Common myeloid progenitor, CD34-positive (primary cell): ENCODE data around the gene INHBA.

ENCODE experiments used
- CTCF ChIA-PET: fragments of 350-600 bp; sonication (Branson Sonifier 250); formaldehyde crosslinking; loops from one replicate; lab custom pipeline; 2021; ENCODE audit warnings: antibody characterized with exemption; lab: Charles Lee
- POLR2A ChIA-PET: fragments of 350-600 bp; sonication (Branson Sonifier 250); formaldehyde crosslinking; loops from one replicate; lab custom pipeline; 2021; ENCODE audit warnings: antibody characterized with exemption; lab: Charles Lee
- DNase-seq, 3 donors: peaks; one replicate each; pipeline versions ENCODE4 v3.0.0 to v3.0.0-alpha.2; 2013
- H3K27ac ChIP-seq, 2 experiments: 1 replicate in 1 of 2; 2 replicates in 1 of 2; pipeline ENCODE4 v1.7.0; 2013; ENCODE audit warnings: inconsistent platforms in 2 of 2, low read length in 2 of 2, mild to moderate bottlenecking in 2 of 2, low read depth in 1 of 2, moderate library complexity in 1 of 2; ENCODE audit not compliant: severe bottlenecking in 2 of 2, insufficient read depth in 1 of 2, poor library complexity in 1 of 2
- H3K27me3 ChIP-seq, 5 experiments: replicated peaks in 2 of 5; 1 replicate in 3 of 5; 2 replicates in 2 of 5; pipeline versions ENCODE4 v1.6.1 to v1.7.0; 2013; ENCODE audit warnings: low read length in 4 of 5, mild to moderate bottlenecking in 2 of 5, moderate library complexity in 2 of 5, inconsistent platforms in 1 of 5; ENCODE audit not compliant: insufficient read depth in 5 of 5, control insufficient read depth in 4 of 5
- H3K36me3 ChIP-seq, 4 experiments: 1 replicate in 2 of 4; 2 replicates in 2 of 4; pipeline versions ENCODE4 v1.6.1 to v1.7.0; 2013; ENCODE audit warnings: low read length in 3 of 4, control low read depth in 1 of 4, mild to moderate bottlenecking in 1 of 4; ENCODE audit not compliant: control insufficient read depth in 4 of 4, insufficient read depth in 4 of 4
- H3K4me1 ChIP-seq, 4 experiments: 1 replicate in 3 of 4; 2 replicates in 1 of 4; pipeline versions ENCODE4 v1.6.1 to v1.7.1; 2013; ENCODE audit warnings: low read length in 3 of 4, mild to moderate bottlenecking in 3 of 4, control low read depth in 1 of 4, inconsistent platforms in 1 of 4, moderate library complexity in 1 of 4; ENCODE audit not compliant: control insufficient read depth in 4 of 4, insufficient read depth in 4 of 4; ENCODE audit errors: control extremely low read depth in 1 of 4
- H3K4me3 ChIP-seq, 7 experiments: 1 replicate in 4 of 7; 2 replicates in 3 of 7; pipeline versions ENCODE4 v1.5.1 to v1.7.0; 2013; ENCODE audit warnings: mild to moderate bottlenecking in 7 of 7, low read length in 6 of 7, moderate library complexity in 6 of 7, inconsistent platforms in 2 of 7, low read depth in 2 of 7, control low read depth in 1 of 7; ENCODE audit not compliant: insufficient read depth in 4 of 7, control insufficient read depth in 1 of 7; ENCODE audit errors: extremely low read depth in 1 of 7
- H3K9me3 ChIP-seq, 5 experiments: 1 replicate in 4 of 5; 2 replicates in 1 of 5; pipeline versions ENCODE4 v1.6.1 to v1.7.1; 2013; ENCODE audit warnings: low read length in 4 of 5, mild to moderate bottlenecking in 2 of 5, inconsistent platforms in 1 of 5, low read depth in 1 of 5, moderate library complexity in 1 of 5; ENCODE audit not compliant: control insufficient read depth in 4 of 5, insufficient read depth in 2 of 5; ENCODE audit errors: control extremely low read depth in 1 of 5
- WGBS: methylation state at CpG from one replicate; pipeline ENCODE4 v1.1.5; 2013; ENCODE audit not compliant: insufficient coverage; 5-methylcytosine and 5-hydroxymethylcytosine counted together

INHBA gene

DNA sequence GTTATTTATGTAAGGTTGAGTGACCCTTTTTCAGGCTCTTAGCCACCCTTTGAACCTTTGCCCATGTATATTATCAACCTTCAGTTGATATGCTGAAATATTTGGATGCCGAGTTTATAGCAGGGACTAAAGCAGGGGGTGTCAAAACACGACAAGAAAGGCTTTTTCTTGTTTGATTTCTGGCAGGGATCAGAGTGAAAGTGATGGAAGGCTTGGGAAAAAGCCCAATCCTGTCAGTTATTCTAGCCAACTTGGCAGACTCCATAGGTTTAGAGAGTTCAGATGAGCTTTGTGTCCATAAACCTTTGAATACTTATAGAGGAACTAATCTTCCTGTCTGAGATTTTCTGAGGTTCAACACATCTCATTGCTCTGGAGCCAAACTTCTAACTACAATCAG is 47.5 kb downstream of the INHBA start:
- 85% methylated on average over 2 of the region's 2 CpGs for WGBS
- H3K4me3 ChIP-seq, result no peak overlapping the region
- ChIA-PET POLR2A (no interaction called here), CTCF (interaction anchor here (1.1 to 1.4 kb wide), 3 partner anchors 11 to 49 kb away, joined by 3 to 4 read pairs (median 3); no protein-coding TSS in a partner anchor)
- no peak overlapping the region for H3K27ac ChIP-seq
- H3K9me3 ChIP-seq, result no peaks in the 10 kb centered on the region
- DNase-seq, result no peak
- H3K4me1 ChIP-seq, result peaks cover 0 to 21% (median 10%) of the 10 kb centered on the region in 4 experiments
- H3K36me3 ChIP-seq, result no peaks in the 10 kb centered on the region
- H3K27me3 ChIP-seq, result no peaks in the 10 kb centered on the region

DNA sequence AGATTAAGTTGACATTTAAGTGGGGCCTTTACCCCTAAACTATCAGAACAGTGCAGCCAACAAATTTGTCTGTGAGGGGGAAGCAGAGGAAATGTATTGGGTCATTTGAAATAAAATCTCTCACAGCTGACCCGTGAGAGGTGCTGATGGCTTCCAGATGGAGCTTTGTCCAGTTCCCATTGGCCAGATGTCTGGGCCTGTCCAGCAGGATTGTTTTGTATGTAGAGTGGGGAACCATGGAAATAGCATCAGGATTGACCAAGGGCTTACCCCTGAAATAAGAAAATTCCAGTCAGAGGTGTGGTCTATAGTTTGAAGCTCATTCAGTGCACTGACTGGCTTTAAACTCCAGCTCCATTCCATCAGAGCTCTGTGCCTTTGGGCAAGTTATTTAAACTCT is 50.6 kb downstream of the INHBA start:
- ChIA-PET CTCF (interaction anchor here (1.2 kb wide), 1 partner anchor 45 kb away, joined by 3 read pairs; no protein-coding TSS in a partner anchor), POLR2A (no interaction called here)
- DNase-seq, result no peak
- Histone ChIP-seq H3K36me3 (no peaks in the 10 kb centered on the region), H3K4me1 (peaks cover 0 to 17% (median 10%) of the 10 kb centered on the region in 4 experiments), H3K4me3 (no peak overlapping the region), H3K9me3 (no peaks in the 10 kb centered on the region), H3K27me3 (no peaks in the 10 kb centered on the region), H3K27ac (no peak overlapping the region)
- WGBS, result 40% methylated on average over 1 of the region's 1 CpG

DNA sequence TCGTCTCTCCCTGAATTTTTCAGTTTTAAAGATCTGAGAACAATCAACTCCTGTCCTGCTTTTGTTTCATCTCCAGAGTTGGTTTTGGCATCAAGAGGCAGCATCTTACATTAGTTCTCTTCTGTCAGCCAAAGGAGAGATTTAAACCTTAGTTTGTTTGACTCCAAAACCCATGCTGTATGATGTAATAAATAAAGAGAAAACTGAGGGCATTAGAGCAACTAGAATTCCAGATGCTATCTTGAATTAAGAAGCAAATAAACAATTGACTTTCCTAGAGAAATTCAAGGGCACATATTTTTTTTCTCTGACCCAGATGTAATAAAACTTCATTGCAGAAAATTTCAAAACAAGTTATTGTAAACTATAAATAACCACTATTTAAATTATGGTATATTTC is 54.4 kb downstream of the INHBA start:
- no peak overlapping the region for H3K27ac ChIP-seq
- ChIA-PET CTCF (no interaction called here), POLR2A (no interaction called here)
- no peaks in the 10 kb centered on the region for H3K9me3 ChIP-seq
- no peaks in the 10 kb centered on the region for H3K27me3 ChIP-seq
- H3K4me1 ChIP-seq, result no peaks in the 10 kb centered on the region
- DNase-seq, result no peak
- no peak overlapping the region for H3K4me3 ChIP-seq
- no CpG with 5 or more reads among the region's 1 CpG for WGBS
- H3K36me3 ChIP-seq, result no peaks in the 10 kb centered on the region

DNA sequence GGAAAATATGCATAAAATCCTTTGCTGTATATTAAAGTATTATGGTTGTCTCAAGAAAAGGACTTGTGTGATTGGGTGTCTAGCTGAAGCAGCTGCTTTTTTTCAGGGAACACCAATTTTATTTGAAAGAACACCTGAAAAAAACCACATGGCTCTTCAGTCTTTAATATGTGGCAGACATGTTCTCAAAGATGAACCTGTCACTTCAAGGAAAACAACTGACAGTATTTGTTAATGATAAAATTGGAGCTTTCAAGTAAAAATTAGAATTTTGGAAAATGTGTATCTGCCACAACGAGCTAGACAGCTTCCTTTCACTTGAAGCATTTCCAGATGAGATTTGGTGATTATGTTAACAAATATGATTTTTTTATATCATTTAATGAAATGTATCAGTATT is 59.3 kb downstream of the INHBA start:
- no peaks in the 10 kb centered on the region for H3K36me3 ChIP-seq
- ChIA-PET CTCF (interaction anchor here (1.1 kb wide), 1 partner anchor 12 kb away, joined by 4 read pairs; no protein-coding TSS in a partner anchor), POLR2A (no interaction called here)
- H3K27me3 ChIP-seq, result no peaks in the 10 kb centered on the region
- WGBS, result no CpG with 5 or more reads among the region's 1 CpG
- no peak for DNase-seq
- no peak overlapping the region for H3K27ac ChIP-seq
- no peaks in the 10 kb centered on the region for H3K9me3 ChIP-seq
- H3K4me3 ChIP-seq, result no peak overlapping the region
- no peaks in the 10 kb centered on the region for H3K4me1 ChIP-seq

DNA sequence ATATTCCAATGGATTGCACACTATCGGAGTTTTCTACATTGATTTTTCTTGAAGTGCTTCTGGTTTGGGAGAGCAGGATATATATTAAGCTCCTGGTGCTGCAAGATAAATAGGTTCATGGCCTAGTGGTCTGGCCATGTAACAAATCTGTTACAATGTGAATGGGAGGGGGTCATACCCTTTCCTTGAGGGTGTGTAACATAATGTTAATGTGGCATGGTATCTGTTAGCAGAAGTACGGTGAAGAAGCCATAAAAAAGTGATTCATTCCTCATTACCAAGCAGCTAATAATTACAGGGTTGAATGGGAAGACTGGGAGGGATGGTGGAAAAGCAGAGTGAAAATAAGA is 61.2 kb downstream of the INHBA start:
- no peaks in the 10 kb centered on the region for H3K9me3 ChIP-seq
- 100% methylated on average over 1 of the region's 2 CpGs for WGBS
- no peak overlapping the region for H3K27ac ChIP-seq
- no peaks in the 10 kb centered on the region for H3K4me1 ChIP-seq
- no peaks in the 10 kb centered on the region for H3K27me3 ChIP-seq
- H3K36me3 ChIP-seq, result no peaks in the 10 kb centered on the region
- ChIA-PET CTCF (no interaction called here), POLR2A (no interaction called here)
- no peak for DNase-seq
- no peak overlapping the region for H3K4me3 ChIP-seq

DNA sequence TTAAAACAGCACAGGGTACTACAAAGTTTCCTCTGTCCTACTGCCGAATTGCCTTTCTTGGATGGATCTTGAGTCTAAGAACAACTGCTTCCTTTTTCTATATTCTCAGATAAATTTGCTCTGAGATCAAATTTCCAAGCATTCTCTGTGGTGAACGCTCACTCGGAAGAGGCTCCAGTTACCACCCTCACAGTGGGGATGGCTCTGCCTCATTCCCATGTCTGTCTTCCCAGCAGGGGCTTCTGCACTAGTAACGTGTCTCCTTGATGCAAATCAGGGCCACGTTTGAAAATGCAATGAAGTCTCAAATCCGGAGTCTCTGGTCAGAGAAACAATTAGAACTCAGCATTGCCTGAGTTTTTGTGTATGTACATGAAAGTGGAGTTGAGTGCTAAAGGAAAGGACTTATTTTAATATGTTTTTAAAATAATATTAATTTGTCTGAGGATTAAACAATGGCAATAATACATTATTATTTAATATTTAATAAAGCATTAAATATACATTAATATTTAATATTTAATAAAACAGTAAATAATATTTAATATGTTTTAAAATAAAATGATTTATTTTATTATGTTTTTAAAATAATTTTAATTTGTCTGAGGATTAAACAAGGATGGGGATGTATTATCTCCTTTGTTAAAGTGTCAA is 61.8 kb downstream of the INHBA start:
- 100% methylated on average over 5 of the region's 6 CpGs for WGBS
- no peak for DNase-seq
- Histone ChIP-seq H3K27ac (no peak overlapping the region), H3K4me1 (peaks cover 0 to under 1% (median 0%) of the 10 kb centered on the region in 4 experiments), H3K4me3 (no peak overlapping the region), H3K9me3 (no peaks in the 10 kb centered on the region), H3K36me3 (no peaks in the 10 kb centered on the region), H3K27me3 (no peaks in the 10 kb centered on the region)
- POLR2A ChIA-PET, result no interaction called here
- CTCF ChIA-PET, result no interaction called here

DNA sequence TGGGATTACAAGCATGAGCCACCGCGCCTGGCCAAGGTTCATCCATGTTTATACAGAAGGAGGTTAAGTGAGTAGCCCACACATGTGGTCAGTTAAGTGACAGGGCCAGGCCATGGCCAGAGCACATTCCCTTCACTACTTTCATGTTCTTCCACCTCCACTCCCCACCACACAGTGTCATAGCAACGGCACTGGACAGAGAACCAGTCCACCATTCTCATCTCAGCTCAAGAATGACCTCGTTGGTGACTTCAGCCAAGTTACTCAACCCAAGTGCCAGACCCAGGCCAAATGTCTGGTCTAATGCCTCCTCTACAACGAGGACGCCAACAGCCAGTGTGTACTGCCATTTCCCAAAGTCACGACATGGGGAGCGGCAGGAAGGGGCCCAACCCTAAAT is 62.4 kb downstream of the INHBA start:
- H3K4me3 ChIP-seq, result no peak overlapping the region
- POLR2A ChIA-PET, result no interaction called here
- H3K27me3 ChIP-seq, result no peaks in the 10 kb centered on the region
- DNase-seq, result no peak
- peaks cover 0 to 2% (median 0%) of the 10 kb centered on the region in 4 experiments for H3K4me1 ChIP-seq
- WGBS, result 94% methylated on average over 7 of the region's 8 CpGs
- H3K9me3 ChIP-seq, result no peaks in the 10 kb centered on the region
- CTCF ChIA-PET, result no interaction called here
- H3K27ac ChIP-seq, result no peak overlapping the region
- H3K36me3 ChIP-seq, result no peaks in the 10 kb centered on the region
